WERI-Rb-1 (cell line): ENCODE data around the gene ANO10.

ENCODE experiments used
- DNase-seq: peaks from one replicate; pipeline ENCODE4 v3.0.0-alpha.2; 2020
- H3K27ac ChIP-seq: fragments of 250-450 bp; sonication (Bioruptor Pico); 2 replicates; pipeline ENCODE4 v1.5.1; 2020; ENCODE audit warnings: mild to moderate bottlenecking, moderate library complexity
- H3K27me3 ChIP-seq: fragments of 250-450 bp; sonication (Bioruptor Pico); 2 replicates; pipeline ENCODE4 v1.5.1; 2021; ENCODE audit warnings: mild to moderate bottlenecking, low read depth, moderate library complexity; ENCODE audit not compliant: insufficient read depth, severe bottlenecking
- H3K36me3 ChIP-seq: fragments of 250-450 bp; sonication (Bioruptor Pico); 2 replicates; pipeline ENCODE4 v1.5.1; 2020; ENCODE audit warnings: mild to moderate bottlenecking, moderate library complexity
- H3K4me3 ChIP-seq: 2 replicates; pipeline ENCODE4 v1.5.1; 2011; ENCODE audit warnings: low read depth, mild to moderate bottlenecking, control low read depth, low read length
- H3K9me3 ChIP-seq: fragments of 250-450 bp; sonication (Bioruptor Pico); 2 replicates; pipeline ENCODE4 v1.5.1; 2021; ENCODE audit warnings: mild to moderate bottlenecking, moderate library complexity; ENCODE audit not compliant: severe bottlenecking
- TF ChIP-seq, protein P1 (sequence below): IDR thresholded peaks from 2 replicates; pipeline ENCODE4 v1.5.1; 2011; ENCODE audit warnings: low read depth, mild to moderate bottlenecking, control low read depth, inconsistent platforms, low read length

ANO10 gene

DNA sequence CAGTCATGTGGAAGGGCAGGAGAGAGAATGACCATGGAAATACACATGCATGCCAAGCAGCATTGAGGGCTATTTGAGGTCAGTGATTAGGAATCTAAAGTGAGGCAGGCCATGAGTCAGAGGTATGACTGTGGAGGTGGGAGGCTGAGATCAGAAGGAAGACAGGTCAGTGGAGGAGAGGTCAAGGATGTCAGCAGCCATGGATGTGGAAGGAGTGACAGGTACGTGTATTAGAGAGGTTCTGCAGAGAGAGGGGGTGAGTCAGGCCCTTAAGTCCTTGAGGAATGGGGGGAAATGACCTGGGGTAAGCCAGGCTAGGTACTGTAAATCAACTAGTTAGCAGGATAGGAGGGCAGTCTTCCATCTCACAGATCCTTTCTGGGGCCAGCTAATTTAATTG is 166.6 kb downstream of the ANO10 start:
- DNase-seq: no peak
- TF ChIP-seq, protein P1, sequence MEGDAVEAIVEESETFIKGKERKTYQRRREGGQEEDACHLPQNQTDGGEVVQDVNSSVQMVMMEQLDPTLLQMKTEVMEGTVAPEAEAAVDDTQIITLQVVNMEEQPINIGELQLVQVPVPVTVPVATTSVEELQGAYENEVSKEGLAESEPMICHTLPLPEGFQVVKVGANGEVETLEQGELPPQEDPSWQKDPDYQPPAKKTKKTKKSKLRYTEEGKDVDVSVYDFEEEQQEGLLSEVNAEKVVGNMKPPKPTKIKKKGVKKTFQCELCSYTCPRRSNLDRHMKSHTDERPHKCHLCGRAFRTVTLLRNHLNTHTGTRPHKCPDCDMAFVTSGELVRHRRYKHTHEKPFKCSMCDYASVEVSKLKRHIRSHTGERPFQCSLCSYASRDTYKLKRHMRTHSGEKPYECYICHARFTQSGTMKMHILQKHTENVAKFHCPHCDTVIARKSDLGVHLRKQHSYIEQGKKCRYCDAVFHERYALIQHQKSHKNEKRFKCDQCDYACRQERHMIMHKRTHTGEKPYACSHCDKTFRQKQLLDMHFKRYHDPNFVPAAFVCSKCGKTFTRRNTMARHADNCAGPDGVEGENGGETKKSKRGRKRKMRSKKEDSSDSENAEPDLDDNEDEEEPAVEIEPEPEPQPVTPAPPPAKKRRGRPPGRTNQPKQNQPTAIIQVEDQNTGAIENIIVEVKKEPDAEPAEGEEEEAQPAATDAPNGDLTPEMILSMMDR: no peak
- no peak overlapping the region for H3K27ac ChIP-seq
- no peaks in the 10 kb centered on the region for H3K9me3 ChIP-seq
- no peaks in the 10 kb centered on the region for H3K27me3 ChIP-seq
- H3K36me3 ChIP-seq: no peaks in the 10 kb centered on the region
- no peak overlapping the region for H3K4me3 ChIP-seq

DNA sequence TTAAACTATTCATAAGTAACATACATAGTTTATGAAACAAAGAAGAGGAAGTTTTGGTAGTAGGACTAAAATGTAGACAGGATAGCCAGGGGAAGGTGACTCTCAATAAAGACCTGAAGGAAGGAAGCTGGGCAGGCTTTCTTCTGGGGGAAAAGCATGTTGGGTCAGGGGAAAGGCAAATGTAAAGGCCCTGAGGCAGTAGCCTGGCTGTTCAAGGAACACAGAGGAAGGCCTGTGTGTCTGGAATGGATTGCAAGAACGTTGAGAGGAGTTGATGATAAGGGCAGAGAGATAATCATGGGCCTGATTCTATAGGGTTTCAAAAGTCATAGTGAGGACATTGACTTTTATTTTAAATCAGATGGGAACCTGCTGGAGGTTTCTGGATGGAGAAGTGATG is 167.8 kb downstream of the ANO10 start:
- no peak for DNase-seq
- TF ChIP-seq, protein P1: no peak
- no peaks in the 10 kb centered on the region for H3K27me3 ChIP-seq
- H3K9me3 ChIP-seq: no peaks in the 10 kb centered on the region
- no peak overlapping the region for H3K4me3 ChIP-seq
- H3K36me3 ChIP-seq: no peaks in the 10 kb centered on the region
- no peak overlapping the region for H3K27ac ChIP-seq

GRCh38 chr3:43451670-43452254 is 170.0 kb downstream of the ANO10 start:
- Histone ChIP-seq H3K4me3 (no peak overlapping the region), H3K9me3 (no peaks in the 10 kb centered on the region), H3K27me3 (no peaks in the 10 kb centered on the region), H3K27ac (no peak overlapping the region), H3K36me3 (no peaks in the 10 kb centered on the region)
- DNase-seq: no peak
- TF ChIP-seq, protein P1: no peak

DNA sequence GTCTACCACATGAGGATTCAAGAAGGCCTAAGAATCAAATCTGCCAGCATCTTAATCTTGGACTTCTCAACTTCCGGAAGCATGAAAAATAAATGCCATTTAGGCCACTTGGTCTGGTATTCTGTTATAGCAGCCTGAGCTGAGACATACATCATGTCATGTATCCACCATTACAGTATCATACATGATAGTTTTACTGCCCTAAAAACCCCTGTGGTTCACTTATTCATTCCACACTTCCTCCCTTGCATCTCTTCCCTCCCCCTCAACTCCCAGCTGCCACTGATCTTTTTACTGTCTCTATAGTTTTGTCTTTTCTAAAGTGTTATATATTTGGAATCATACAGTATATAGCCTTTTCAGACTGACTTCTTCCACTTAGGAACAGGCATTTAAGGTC is 173.7 kb downstream of the ANO10 start:
- Histone ChIP-seq H3K27ac (no peak overlapping the region), H3K4me3 (no peak overlapping the region), H3K27me3 (no peaks in the 10 kb centered on the region), H3K36me3 (no peaks in the 10 kb centered on the region), H3K9me3 (no peaks in the 10 kb centered on the region)
- TF ChIP-seq, protein P1: no peak
- DNase-seq: no peak

DNA sequence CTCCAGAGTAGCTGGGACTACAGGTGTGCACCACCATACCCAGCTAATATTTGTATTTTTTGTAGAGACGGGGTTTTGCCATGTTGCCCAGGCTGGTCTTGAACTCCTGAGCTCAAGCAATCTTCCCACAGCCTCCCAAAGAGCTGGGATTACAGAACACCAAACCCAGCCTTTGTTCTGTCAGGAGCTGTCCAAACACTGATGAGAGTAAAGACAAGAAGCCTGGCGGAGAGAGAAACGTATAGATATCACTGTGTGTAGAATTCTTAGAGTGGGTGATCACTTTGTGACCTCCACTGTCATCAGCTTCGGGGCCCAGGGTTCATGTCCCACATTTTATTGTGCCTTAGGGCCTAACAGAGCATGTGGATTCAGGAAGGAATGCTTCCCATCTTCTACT is 176.0 kb downstream of the ANO10 start:
- TF ChIP-seq, protein P1: no peak
- Histone ChIP-seq H3K9me3 (no peaks in the 10 kb centered on the region), H3K27me3 (no peaks in the 10 kb centered on the region), H3K27ac (no peak overlapping the region), H3K4me3 (no peak overlapping the region), H3K36me3 (no peaks in the 10 kb centered on the region)
- no peak for DNase-seq

GRCh38 chr3:43442872-43443395 is 178.9 kb downstream of the ANO10 start:
- no peaks in the 10 kb centered on the region for H3K27me3 ChIP-seq
- no peak overlapping the region for H3K4me3 ChIP-seq
- TF ChIP-seq, protein P1: no peak
- no peaks in the 10 kb centered on the region for H3K9me3 ChIP-seq
- no peak for DNase-seq
- no peaks in the 10 kb centered on the region for H3K36me3 ChIP-seq
- H3K27ac ChIP-seq: no peak overlapping the region
